IMR-90 (cell line): Measurements from ENCODE around the gene C12orf54.

Experiments
- BHLHE40 ChIP-seq: fragments of 150-350 bp; IDR thresholded peaks from 2 replicates; pipeline ENCODE4 v1.6.1; 2016; ENCODE audit warnings: mild to moderate bottlenecking, low read depth, low read length
- CEBPB ChIP-seq: IDR thresholded peaks from 2 replicates; pipeline ENCODE4 v1.6.1; 2012; ENCODE audit warnings: low read depth, low read length, improper control_type of control experiment
- CHD1 ChIP-seq: IDR thresholded peaks from 2 replicates; pipeline ENCODE4 v1.6.1; 2012; ENCODE audit warnings: low read depth, low read length, improper control_type of control experiment
- CTCF ChIP-seq: conservative IDR thresholded peaks from 2 replicates; pipeline ENCODE4 v1.5.1; 2012; ENCODE audit warnings: mild to moderate bottlenecking, low read depth, low read length, improper control_type of control experiment
- FOS ChIP-seq: fragments of 150-350 bp; IDR thresholded peaks from 2 replicates; pipeline ENCODE4 v1.6.1; 2016; ENCODE audit warnings: low read depth, low read length
- MAFK ChIP-seq: IDR thresholded peaks from 2 replicates; pipeline ENCODE4 v1.6.1; 2012; ENCODE audit warnings: low read depth, low read length, improper control_type of control experiment
- MAZ ChIP-seq: IDR thresholded peaks from 2 replicates; pipeline ENCODE4 v1.6.1; 2012; ENCODE audit warnings: low read depth, mild to moderate bottlenecking, low read length, improper control_type of control experiment, moderate library complexity, borderline replicate concordance
- MXI1 ChIP-seq: IDR thresholded peaks from 2 replicates; pipeline ENCODE4 v1.6.1; 2012; ENCODE audit warnings: low read depth, mild to moderate bottlenecking, low read length, moderate library complexity, borderline replicate concordance
- POLR2A ChIP-seq: IDR thresholded peaks from 2 replicates; pipeline ENCODE4 v1.6.1; 2012; ENCODE audit warnings: mild to moderate bottlenecking, low read depth, low read length
- RAD21 ChIP-seq: IDR thresholded peaks from 2 replicates; pipeline ENCODE4 v1.6.1; 2012; ENCODE audit warnings: low read length, improper control_type of control experiment
- RCOR1 ChIP-seq: IDR thresholded peaks from 2 replicates; pipeline ENCODE4 v1.6.1; 2012; ENCODE audit warnings: mild to moderate bottlenecking, low read length, improper control_type of control experiment; ENCODE audit not compliant: insufficient replicate concordance
- RFX5 ChIP-seq: IDR thresholded peaks from 2 replicates; pipeline ENCODE4 v1.8.0; 2012; ENCODE audit warnings: low read depth, mild to moderate bottlenecking, low read length, moderate library complexity
- SMC3 ChIP-seq: fragments of 150-350 bp; IDR thresholded peaks from 2 replicates; pipeline ENCODE4 v1.6.1; 2016; ENCODE audit warnings: low read depth, mild to moderate bottlenecking, antibody characterized with exemption, low read length, moderate library complexity
- USF2 ChIP-seq: fragments of 150-350 bp; IDR thresholded peaks from 2 replicates; pipeline ENCODE4 v1.6.1; 2017; ENCODE audit warnings: mild to moderate bottlenecking, antibody characterized with exemption, low read length, low read depth

GRCh38 chr12:48447755-48448154 lies 34.5 kb upstream of the C12orf54 start:
- TF ChIP-seq POLR2A (no peak), CTCF (no peak), MAZ (no peak), BHLHE40 (no peak), FOS (no peak), RAD21 (no peak), USF2 (no peak), RCOR1 (no peak), MXI1 (no peak), CEBPB (no peak), RFX5 (no peak), MAFK (no peak), CHD1 (no peak), SMC3 (no peak)
